Measurements from ENCODE around the gene TF. TPM values are rescaled to one million over a fixed set of nuclear protein-coding genes. Genes with fewer than 3 reads are reported as not detected.

Gene TF
- total RNA-seq, 1 experiment from 2014 or later: 0.09 TPM

GRCh38 chr3:133804896-133805295 lies 58.7 kb downstream of the TF start:
- Histone ChIP-seq H2BK20ac (ENCODE audit: low read depth, low read length, poor library complexity, severe bottlenecking) (no peak overlapping the region), H3K27ac (ENCODE audit: insufficient read length, low read depth, low read length) (no peak overlapping the region), H2AFZ (ENCODE audit: low read length) (peak overlapping the region; percentile 99), H3K14ac (ENCODE audit: insufficient read depth, low read length) (no peak overlapping the region), H3K27me3 (ENCODE audit: insufficient read depth, low read length) (no peaks in the 10 kb centered on the region), H2BK120ac (ENCODE audit: low read depth, low read length, poor library complexity, severe bottlenecking) (no peak overlapping the region), H3K23ac (ENCODE audit: insufficient read length, low read depth, low read length) (no peak overlapping the region), H2BK15ac (ENCODE audit: low read depth, low read length) (no peak overlapping the region), H4K5ac (ENCODE audit: insufficient read length, low read depth, low read length) (no peak overlapping the region), H4K20me1 (ENCODE audit: control insufficient read depth, insufficient read depth, insufficient read length) (no peaks in the 10 kb centered on the region), H3K56ac (ENCODE audit: insufficient read length, low read depth, low read length) (no peak overlapping the region), H3K79me2 (ENCODE audit: insufficient read depth, low read length) (peaks cover 2% of the 10 kb centered on the region; the same call in 1 of the 2 replicates), H3K4ac (ENCODE audit: low read depth, low read length) (no peak overlapping the region), H3K4me2 (ENCODE audit: insufficient read depth, insufficient read length, low read length) (peak overlapping the region; percentile 69), H3K9ac (ENCODE audit: extremely low read depth, insufficient read length, low read length) (no peak overlapping the region), H3K79me1 (ENCODE audit: insufficient read depth, low read depth, low read length, poor library complexity, severe bottlenecking) (no peaks in the 10 kb centered on the region), H2AK5ac (ENCODE audit: insufficient read length, low read length) (no peak overlapping the region), H3K9me3 (ENCODE audit: control insufficient read depth, low read depth, low read length) (no peaks in the 10 kb centered on the region), H2BK5ac (ENCODE audit: insufficient read length, low read length) (no peak overlapping the region), H4K8ac (replicated peaks; ENCODE audit: insufficient read length, low read depth, low read length) (no peak overlapping the region), H3K23me2 (ENCODE audit: insufficient read length, low read depth, low read length, poor library complexity, severe bottlenecking) (peaks cover 5% of the 10 kb centered on the region), H4K91ac (ENCODE audit: insufficient read length, low read depth, low read length) (no peak overlapping the region), H3K4me1 (ENCODE audit: insufficient read depth, low read length) (no peaks in the 10 kb centered on the region), H3K18ac (ENCODE audit: insufficient read length, low read depth, low read length) (no peak overlapping the region), H2BK12ac (ENCODE audit: insufficient read length, low read depth, low read length) (no peak overlapping the region), H3T11ph (ENCODE audit: low read length) (no peak overlapping the region)
- no peak overlapping the region for H3K27ac Mint-ChIP-seq
- TF ChIP-seq, protein P1, sequence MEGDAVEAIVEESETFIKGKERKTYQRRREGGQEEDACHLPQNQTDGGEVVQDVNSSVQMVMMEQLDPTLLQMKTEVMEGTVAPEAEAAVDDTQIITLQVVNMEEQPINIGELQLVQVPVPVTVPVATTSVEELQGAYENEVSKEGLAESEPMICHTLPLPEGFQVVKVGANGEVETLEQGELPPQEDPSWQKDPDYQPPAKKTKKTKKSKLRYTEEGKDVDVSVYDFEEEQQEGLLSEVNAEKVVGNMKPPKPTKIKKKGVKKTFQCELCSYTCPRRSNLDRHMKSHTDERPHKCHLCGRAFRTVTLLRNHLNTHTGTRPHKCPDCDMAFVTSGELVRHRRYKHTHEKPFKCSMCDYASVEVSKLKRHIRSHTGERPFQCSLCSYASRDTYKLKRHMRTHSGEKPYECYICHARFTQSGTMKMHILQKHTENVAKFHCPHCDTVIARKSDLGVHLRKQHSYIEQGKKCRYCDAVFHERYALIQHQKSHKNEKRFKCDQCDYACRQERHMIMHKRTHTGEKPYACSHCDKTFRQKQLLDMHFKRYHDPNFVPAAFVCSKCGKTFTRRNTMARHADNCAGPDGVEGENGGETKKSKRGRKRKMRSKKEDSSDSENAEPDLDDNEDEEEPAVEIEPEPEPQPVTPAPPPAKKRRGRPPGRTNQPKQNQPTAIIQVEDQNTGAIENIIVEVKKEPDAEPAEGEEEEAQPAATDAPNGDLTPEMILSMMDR (conservative IDR thresholded peaks at IDR 0.05): no peak
- no CpG with 5 or more reads among the region's 4 CpGs for WGBS (ENCODE audit: extremely low coverage, insufficient read length, low lambda C conversion rate)
- no peak for DNase-seq
- no peaks in the 10 kb centered on the region for H3K9me3 Mint-ChIP-seq
- H3K4me3 Mint-ChIP-seq: peak overlapping the region; percentile 92 to 97; a peak in 4 of 5 replicates
- peaks cover 26% of the 10 kb centered on the region for H3K27me3 Mint-ChIP-seq (ENCODE audit: low read depth)
- peaks cover 10 to 26% (median 20%) of the 10 kb centered on the region in 3 experiments; a peak in 6 of 7 replicates for H3K36me3 Mint-ChIP-seq (ENCODE audit: insufficient read depth in 1 of 3, low read depth in 3 of 3)
- peaks cover 12% of the 10 kb centered on the region in 2 experiments for H3K4me1 Mint-ChIP-seq

Measured in H9 (cell line).